ENCODE measurements around the gene CRK. TPM values are rescaled to one million over a fixed set of nuclear protein-coding genes. Genes with fewer than 3 reads are reported as not detected.

CRK gene
- total RNA-seq, 4 donors from 2014 or later: 59.8 to 102 (median 75.7) TPM

DNA sequence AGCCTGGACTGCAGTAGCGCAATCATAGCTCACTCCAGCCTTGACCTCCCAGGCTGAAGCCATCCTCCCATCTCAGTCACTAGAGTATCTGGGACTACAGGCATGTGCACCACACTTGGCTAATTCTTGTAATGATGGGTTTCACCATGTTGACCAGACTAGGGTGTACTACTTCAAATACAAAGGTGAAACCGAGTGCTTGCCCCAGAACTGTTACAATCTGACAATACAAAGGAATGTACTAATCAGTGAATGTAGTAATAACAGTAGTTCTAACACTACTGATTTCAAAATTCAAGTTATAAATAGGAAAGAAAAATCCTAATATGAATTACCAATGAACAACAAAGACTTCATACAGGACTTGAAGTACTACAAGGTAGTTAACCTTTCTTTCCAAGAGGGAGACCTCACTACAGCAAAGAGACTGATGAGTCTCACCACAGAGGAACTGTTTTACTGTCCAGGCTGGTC lies 24.4 kb downstream of the CRK start:
- peaks cover 7 to 42% (median 33%) of the 10 kb centered on the region in 4 donors for H3K4me1 ChIP-seq
- TF ChIP-seq POLR2AphosphoS5 (IDR thresholded peaks at IDR 0.05): no peak
- TF ChIP-seq, protein P1, sequence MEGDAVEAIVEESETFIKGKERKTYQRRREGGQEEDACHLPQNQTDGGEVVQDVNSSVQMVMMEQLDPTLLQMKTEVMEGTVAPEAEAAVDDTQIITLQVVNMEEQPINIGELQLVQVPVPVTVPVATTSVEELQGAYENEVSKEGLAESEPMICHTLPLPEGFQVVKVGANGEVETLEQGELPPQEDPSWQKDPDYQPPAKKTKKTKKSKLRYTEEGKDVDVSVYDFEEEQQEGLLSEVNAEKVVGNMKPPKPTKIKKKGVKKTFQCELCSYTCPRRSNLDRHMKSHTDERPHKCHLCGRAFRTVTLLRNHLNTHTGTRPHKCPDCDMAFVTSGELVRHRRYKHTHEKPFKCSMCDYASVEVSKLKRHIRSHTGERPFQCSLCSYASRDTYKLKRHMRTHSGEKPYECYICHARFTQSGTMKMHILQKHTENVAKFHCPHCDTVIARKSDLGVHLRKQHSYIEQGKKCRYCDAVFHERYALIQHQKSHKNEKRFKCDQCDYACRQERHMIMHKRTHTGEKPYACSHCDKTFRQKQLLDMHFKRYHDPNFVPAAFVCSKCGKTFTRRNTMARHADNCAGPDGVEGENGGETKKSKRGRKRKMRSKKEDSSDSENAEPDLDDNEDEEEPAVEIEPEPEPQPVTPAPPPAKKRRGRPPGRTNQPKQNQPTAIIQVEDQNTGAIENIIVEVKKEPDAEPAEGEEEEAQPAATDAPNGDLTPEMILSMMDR (IDR thresholded peaks at IDR 0.05): no peak
- no peak for TF ChIP-seq POLR2A (IDR thresholded peaks at IDR 0.05; ENCODE audit: low read depth)
- TF ChIP-seq EP300 (IDR thresholded peaks at IDR 0.05): no peak
- 93% methylated on average over 2 of the region's 2 CpGs for WGBS

DNA sequence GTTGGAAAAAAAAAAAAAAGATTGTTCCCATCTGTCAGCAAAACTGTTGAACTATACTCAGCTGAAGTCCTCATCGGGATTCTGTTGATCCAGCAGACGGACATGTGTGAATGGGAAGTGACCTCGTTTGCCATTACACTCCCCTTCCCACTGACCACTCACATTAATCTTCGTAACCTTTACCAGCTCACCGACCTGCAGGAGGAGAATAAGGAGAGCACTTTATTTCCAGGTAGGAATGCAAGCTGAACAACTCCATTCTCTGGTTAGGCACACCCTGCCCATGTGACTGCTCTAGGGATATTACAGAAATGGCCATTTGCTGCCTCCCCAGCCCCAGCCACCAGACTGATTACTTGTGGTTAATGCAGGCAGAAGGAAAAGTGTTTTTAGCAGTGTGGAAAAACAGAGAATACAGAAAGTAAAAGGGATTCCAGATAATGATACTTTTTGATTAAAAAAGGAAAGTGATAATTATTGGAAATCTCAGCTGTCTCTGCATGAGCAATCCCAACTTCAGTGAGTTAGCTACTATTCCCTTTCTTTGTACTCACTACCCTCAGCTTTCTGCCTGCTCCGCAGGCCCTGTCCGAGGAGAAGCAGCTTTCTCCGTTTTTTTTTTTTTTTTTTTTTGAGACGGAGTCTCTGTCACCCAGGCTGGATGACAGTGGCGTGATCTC lies 32.4 kb downstream of the CRK start:
- Histone ChIP-seq H3K9me3 (no peaks in the 10 kb centered on the region), H3K36me3 (peaks cover 17 to 70% (median 62%) of the 10 kb centered on the region in 4 donors), H3K4me3 (no peak overlapping the region), H3K27me3 (no peaks in the 10 kb centered on the region), H3K4me1 (peaks cover 16 to 27% (median 18%) of the 10 kb centered on the region in 4 donors), H3K27ac (replicated peaks in 1 of 4) (peak overlapping the region in 3 of 4 donors; percentile 7 to 44 (median 13))
- TF ChIP-seq, protein P1 (IDR thresholded peaks at IDR 0.05): no peak
- TF ChIP-seq POLR2AphosphoS5 (IDR thresholded peaks at IDR 0.05): no peak
- 66% methylated on average over 10 of the region's 10 CpGs for WGBS
- intact Hi-C loops (cut with DNase I): no loop called here
- no peak for DNase-seq (ENCODE audit: extremely low spot score)

More for the DNA sequence above, 24.4 kb downstream of the CRK start:
- no peaks in the 10 kb centered on the region for H3K9me3 ChIP-seq
- intact Hi-C loops (cut with DNase I): no loop called here
- no peaks in the 10 kb centered on the region for H3K27me3 ChIP-seq
- H3K4me3 ChIP-seq: no peak overlapping the region
- no peak for DNase-seq (ENCODE audit: extremely low spot score)
- no peak overlapping the region for H3K27ac ChIP-seq (replicated peaks in 1 of 4)
- peaks cover 18 to 55% (median 45%) of the 10 kb centered on the region in 4 donors for H3K36me3 ChIP-seq

DNA sequence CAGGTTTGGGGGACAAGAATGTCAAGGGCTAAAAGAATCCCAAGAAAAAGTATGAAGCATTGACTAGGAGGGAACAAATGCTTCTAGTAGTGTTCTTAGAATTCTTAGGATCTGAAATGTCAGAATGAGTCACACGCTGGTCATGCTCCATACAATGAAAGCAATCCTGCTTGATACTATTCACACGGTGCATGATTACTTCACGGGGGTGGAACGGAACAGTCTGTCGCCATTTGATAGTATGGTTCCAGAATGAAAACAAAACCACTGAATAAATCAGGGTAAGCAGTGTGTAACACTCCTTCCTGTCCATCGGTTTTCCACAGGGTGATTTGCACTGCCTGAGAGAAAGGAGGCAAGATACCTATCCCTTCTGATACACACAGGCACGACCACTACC lies 33.1 kb downstream of the CRK start:
- H3K36me3 ChIP-seq: peaks cover 17 to 74% (median 63%) of the 10 kb centered on the region in 4 donors
- H3K27me3 ChIP-seq: no peaks in the 10 kb centered on the region
- 72% methylated on average over 7 of the region's 7 CpGs for WGBS
- DNase-seq (ENCODE audit: extremely low spot score): no peak
- peaks cover 16 to 27% (median 18%) of the 10 kb centered on the region in 4 donors for H3K4me1 ChIP-seq
- H3K9me3 ChIP-seq: no peaks in the 10 kb centered on the region
- peak overlapping the region in 3 of 4 donors; percentile 7 to 28 (median 25) for H3K27ac ChIP-seq (replicated peaks in 1 of 4)
- intact Hi-C loops (cut with DNase I): no loop called here
- TF ChIP-seq POLR2A (IDR thresholded peaks at IDR 0.05; ENCODE audit: low read depth) (no peak), POLR2AphosphoS5 (IDR thresholded peaks at IDR 0.05) (peak; percentile 23 to 50)
- H3K4me3 ChIP-seq: no peak overlapping the region

DNA sequence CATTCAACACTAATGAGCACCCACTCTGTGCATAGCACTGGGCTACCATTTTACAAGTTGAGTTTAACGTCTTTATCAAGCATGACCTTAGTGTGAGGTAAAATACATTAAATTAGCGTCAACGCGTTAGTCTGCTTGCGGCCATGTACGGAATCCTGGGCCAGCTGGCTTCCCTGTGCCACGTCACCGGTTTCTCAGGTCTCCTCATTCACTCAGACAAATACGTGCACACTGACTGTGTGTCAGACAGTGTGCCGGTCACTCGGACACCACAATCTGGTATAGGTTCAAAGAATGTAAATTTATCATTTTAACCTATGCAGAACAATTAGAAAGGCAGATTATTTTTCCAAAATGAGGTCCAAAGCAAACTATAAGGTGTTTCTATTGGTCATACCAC lies 34.6 kb downstream of the CRK start:
- intact Hi-C loops (cut with DNase I): no loop called here
- Histone ChIP-seq H3K27me3 (no peaks in the 10 kb centered on the region), H3K4me3 (no peak overlapping the region), H3K36me3 (peaks cover 17 to 85% (median 63%) of the 10 kb centered on the region in 4 donors), H3K9me3 (no peaks in the 10 kb centered on the region), H3K4me1 (peaks cover 16 to 21% (median 18%) of the 10 kb centered on the region in 4 donors), H3K27ac (replicated peaks in 1 of 4) (no peak overlapping the region)
- 94% methylated on average over 11 of the region's 11 CpGs for WGBS
- no peak for DNase-seq (ENCODE audit: extremely low spot score)
- TF ChIP-seq POLR2A (IDR thresholded peaks at IDR 0.05; ENCODE audit: low read depth) (no peak), POLR2AphosphoS5 (IDR thresholded peaks at IDR 0.05) (no peak), EP300 (IDR thresholded peaks at IDR 0.05) (no peak)
- TF ChIP-seq, protein P1 (IDR thresholded peaks at IDR 0.05): no peak

DNA sequence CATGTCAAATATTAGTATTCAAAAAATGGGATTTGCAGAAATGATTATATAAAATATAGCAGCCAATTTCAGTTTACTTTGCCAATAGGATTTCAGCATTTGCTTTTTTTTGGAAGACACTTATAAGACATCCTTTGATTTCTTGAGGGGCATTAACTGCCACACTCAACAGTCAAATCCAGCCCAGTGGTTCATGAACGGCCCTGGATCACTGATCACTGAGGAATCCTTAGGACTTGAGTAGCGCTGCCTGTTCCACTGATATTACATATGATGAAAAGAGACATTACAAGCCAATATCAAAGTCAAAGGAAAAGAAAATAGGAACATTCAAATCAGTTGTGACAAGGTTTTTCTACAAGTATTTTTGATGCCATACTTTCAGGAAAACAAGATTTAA lies 35.1 kb downstream of the CRK start:
- Histone ChIP-seq H3K27ac (replicated peaks in 1 of 4) (no peak overlapping the region), H3K4me3 (no peak overlapping the region), H3K27me3 (no peaks in the 10 kb centered on the region), H3K4me1 (peaks cover 16 to 21% (median 18%) of the 10 kb centered on the region in 4 donors), H3K36me3 (peaks cover 17 to 84% (median 61%) of the 10 kb centered on the region in 4 donors), H3K9me3 (no peaks in the 10 kb centered on the region)
- intact Hi-C loops (cut with DNase I): no loop called here
- WGBS: 78% methylated on average over 2 of the region's 2 CpGs
- no peak for DNase-seq (ENCODE audit: extremely low spot score)
- no peak for TF ChIP-seq POLR2AphosphoS5 (IDR thresholded peaks at IDR 0.05)
- no peak for TF ChIP-seq POLR2A (IDR thresholded peaks at IDR 0.05; ENCODE audit: low read depth)
- no peak for TF ChIP-seq EP300 (IDR thresholded peaks at IDR 0.05)
- TF ChIP-seq, protein P1 (IDR thresholded peaks at IDR 0.05): no peak
